Keratinocyte (primary cell): Measurements from ENCODE around the gene CD300H.
A peak's percentile ranks its signal among the peaks of the same experiment; 100 is the strongest.

ENCODE experiments used
- EZH2 ChIP-seq: IDR thresholded peaks from one replicate; pipeline ENCODE4 v1.6.1; 2012; ENCODE audit warnings: inconsistent platforms, mild to moderate bottlenecking, low read length, moderate library complexity
- TF ChIP-seq, protein P1 (sequence below), 3 experiments: IDR thresholded peaks in 1 of 3; conservative IDR thresholded peaks in 1 of 3; optimal IDR thresholded peaks in 1 of 3; 2 replicates in 2 of 3; 3 replicates in 1 of 3; pipeline versions ENCODE3 to v1.5.1; 2011; ENCODE audit warnings: low read length in 3 of 3, mild to moderate bottlenecking in 3 of 3, moderate library complexity in 2 of 3, control low read depth in 1 of 3, inconsistent platforms in 1 of 3; ENCODE audit not compliant: insufficient read depth in 2 of 3; ENCODE audit errors: extremely low read depth in 1 of 3

DNA sequence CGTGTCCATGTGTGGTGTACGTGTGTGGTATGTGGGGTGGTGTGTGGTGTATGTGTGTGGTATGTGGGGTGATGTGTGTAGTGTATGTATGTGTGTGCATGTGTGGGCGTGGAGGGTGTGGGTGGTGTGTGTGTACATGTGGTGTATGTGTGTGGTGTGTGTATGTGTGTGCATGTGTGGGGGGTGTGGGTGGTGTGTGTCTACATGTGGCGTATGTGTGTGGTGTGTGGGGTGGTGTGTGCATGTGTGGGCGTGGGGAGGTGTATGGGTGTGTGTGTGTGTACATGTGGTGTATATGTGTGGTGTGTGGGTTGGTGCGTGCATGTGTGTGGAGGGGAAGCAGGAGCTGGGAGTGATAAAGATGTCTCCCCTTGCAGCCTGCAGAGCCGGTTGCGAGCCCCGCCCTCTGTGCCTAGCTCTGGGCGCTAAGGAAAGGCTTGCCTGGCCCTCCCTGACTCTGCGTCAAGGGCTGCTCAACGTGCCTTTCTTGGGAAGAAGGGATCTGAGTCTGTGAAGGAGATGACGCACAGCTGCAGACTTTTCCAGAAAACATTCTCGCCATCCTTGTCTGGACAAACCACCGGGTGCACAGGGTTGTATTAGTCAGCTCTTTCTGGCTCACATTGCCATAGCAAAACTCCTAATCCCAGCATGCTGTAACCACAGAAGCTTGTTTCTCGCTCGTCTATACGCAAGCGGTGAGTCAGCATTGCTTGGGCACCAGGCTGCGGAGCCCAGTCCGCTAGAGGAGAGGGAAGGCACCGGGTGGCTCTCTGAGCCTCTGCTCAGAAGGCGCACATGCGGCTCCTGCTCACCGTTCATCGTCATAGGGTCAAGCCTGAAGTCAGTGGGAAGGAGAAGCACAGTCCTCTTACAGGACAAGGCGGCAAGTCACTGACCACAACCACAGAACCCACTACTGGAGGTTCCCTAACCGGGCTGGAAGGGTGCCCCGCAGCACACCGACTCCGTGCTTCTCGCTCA, 2.0 kb upstream of the CD300H start:
- TF ChIP-seq, protein P1, sequence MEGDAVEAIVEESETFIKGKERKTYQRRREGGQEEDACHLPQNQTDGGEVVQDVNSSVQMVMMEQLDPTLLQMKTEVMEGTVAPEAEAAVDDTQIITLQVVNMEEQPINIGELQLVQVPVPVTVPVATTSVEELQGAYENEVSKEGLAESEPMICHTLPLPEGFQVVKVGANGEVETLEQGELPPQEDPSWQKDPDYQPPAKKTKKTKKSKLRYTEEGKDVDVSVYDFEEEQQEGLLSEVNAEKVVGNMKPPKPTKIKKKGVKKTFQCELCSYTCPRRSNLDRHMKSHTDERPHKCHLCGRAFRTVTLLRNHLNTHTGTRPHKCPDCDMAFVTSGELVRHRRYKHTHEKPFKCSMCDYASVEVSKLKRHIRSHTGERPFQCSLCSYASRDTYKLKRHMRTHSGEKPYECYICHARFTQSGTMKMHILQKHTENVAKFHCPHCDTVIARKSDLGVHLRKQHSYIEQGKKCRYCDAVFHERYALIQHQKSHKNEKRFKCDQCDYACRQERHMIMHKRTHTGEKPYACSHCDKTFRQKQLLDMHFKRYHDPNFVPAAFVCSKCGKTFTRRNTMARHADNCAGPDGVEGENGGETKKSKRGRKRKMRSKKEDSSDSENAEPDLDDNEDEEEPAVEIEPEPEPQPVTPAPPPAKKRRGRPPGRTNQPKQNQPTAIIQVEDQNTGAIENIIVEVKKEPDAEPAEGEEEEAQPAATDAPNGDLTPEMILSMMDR (optimal IDR thresholded peaks at IDR 0.05 in 1 of 3, IDR thresholded peaks at IDR 0.05 in 1 of 3, conservative IDR thresholded peaks at IDR 0.05 in 1 of 3; ENCODE audit: extremely low read depth in 1 of 3, insufficient read depth in 2 of 3, low read length in 3 of 3): peak in 1 of 3 experiments; percentile 7
- TF ChIP-seq EZH2: no peak
